ENCODE data around the gene MSX1. TPM values are rescaled to one million over a fixed set of nuclear protein-coding genes. Genes with fewer than 3 reads are reported as not detected.

Gene MSX1
- polyA plus RNA-seq, 2 of the 4 experiments (the other 2 are of a cell fraction): 2.2 to 2.8 TPM

- no peak overlapping the region for H3K4me2 ChIP-seq
- POLR2A ChIA-PET: no interaction called here
- no peak overlapping the region for H3K4me3 ChIP-seq
- H3K9me3 ChIP-seq: no peaks in the 10 kb centered on the region
- no peak for FAIRE-seq
- H3K4me1 ChIP-seq: no peaks in the 10 kb centered on the region
- ATAC-seq: no peak
- no peak for DNase-seq (ENCODE audit: low read depth in 1 of 2, low spot score in 1 of 2)
- no peak overlapping the region for H3K27ac ChIP-seq
- 31% methylated on average over 3 of the region's 3 CpGs for WGBS (ENCODE audit: missing lambda C conversion rate)
- CTCF ChIA-PET: interaction anchor here (0.8 kb wide), 1 partner anchor 32 kb away, joined by 3 read pairs; no protein-coding TSS in a partner anchor
- TF ChIP-seq TP53 (CRISPR knock-in tag; IDR thresholded peaks at IDR 0.05) (no peak), ESRRA (IDR thresholded peaks at IDR 0.05; ENCODE audit: borderline replicate concordance, low read length) (no peak), RARB (CRISPR knock-in tag; IDR thresholded peaks at IDR 0.05) (no peak), SMC3 (IDR thresholded peaks at IDR 0.05) (no peak), FOSB (CRISPR knock-in tag; IDR thresholded peaks at IDR 0.05) (no peak), RNF2 (IDR thresholded peaks at IDR 0.05; ENCODE audit: borderline replicate concordance, low read depth) (no peak), BHLHE40 (IDR thresholded peaks at IDR 0.05; ENCODE audit: low read depth, low read length) (no peak), ZFP36 (IDR thresholded peaks at IDR 0.05; ENCODE audit: borderline replicate concordance, partially characterized antibody) (no peak), PHF8 (IDR thresholded peaks at IDR 0.05; ENCODE audit: borderline replicate concordance, low read depth) (no peak), CBX2 (IDR thresholded peaks at IDR 0.05; ENCODE audit: borderline replicate concordance, low read depth) (no peak), KDM1A (IDR thresholded peaks at IDR 0.05; ENCODE audit: low read depth) (no peak), NFE2L2 (conservative IDR thresholded peaks at IDR 0.05; ENCODE audit: low read length) (no peak), GATA3 (IDR thresholded peaks at IDR 0.05; ENCODE audit: borderline replicate concordance) (no peak)
- TF ChIP-seq, protein P1, sequence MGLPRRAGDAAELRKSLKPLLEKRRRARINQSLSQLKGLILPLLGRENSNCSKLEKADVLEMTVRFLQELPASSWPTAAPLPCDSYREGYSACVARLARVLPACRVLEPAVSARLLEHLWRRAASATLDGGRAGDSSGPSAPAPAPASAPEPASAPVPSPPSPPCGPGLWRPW (IDR thresholded peaks at IDR 0.05): no peak
- TF ChIP-seq, protein P2, sequence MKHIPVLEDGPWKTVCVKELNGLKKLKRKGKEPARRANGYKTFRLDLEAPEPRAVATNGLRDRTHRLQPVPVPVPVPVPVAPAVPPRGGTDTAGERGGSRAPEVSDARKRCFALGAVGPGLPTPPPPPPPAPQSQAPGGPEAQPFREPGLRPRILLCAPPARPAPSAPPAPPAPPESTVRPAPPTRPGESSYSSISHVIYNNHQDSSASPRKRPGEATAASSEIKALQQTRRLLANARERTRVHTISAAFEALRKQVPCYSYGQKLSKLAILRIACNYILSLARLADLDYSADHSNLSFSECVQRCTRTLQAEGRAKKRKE (CRISPR knock-in tag; IDR thresholded peaks at IDR 0.05; ENCODE audit: low read depth): no peak
Measured at GRCh38 chr4:4836044-4836443, 23.4 kb upstream of the MSX1 start.

DNA sequence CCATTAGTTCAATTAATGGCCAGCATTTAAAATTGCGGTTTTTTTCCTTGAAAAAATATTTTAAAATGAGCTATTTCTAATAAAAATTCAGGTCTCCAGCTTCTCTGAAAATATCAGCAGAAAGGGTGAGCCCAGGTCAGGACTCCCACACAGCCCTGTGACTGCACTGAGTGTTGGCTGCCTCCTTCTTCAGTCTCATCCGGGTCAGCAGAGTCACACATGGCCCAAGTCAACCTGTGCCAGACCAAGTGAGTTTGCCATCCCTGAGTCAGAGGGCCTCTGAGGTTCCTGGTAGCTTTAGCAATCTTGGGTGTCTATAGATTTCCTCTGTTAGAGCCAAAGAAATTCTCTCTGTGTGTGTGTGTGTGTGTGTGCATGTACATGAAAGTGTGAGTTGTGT, 22.1 kb upstream of the MSX1 start:
- H3K4me3 ChIP-seq: no peak overlapping the region
- no peaks in the 10 kb centered on the region for H3K9me3 ChIP-seq
- FAIRE-seq: no peak
- ChIA-PET CTCF (no interaction called here), POLR2A (no interaction called here)
- H3K4me1 ChIP-seq: no peaks in the 10 kb centered on the region
- TF ChIP-seq POLR2AphosphoS2 (conservative IDR thresholded peaks at IDR 0.05; ENCODE audit: low read length): no peak
- TF ChIP-seq MAFK (IDR thresholded peaks at IDR 0.05; ENCODE audit: partially characterized antibody): no peak
- TF ChIP-seq CBX2 (IDR thresholded peaks at IDR 0.05; ENCODE audit: borderline replicate concordance, low read depth): no peak
- no peak for TF ChIP-seq MAZ (IDR thresholded peaks at IDR 0.05; ENCODE audit: borderline replicate concordance, low read depth, low read length)
- TF ChIP-seq ZNF302 (CRISPR knock-in tag; IDR thresholded peaks at IDR 0.05): no peak
- no peak for TF ChIP-seq KDM1A (IDR thresholded peaks at IDR 0.05; ENCODE audit: low read depth)
- no peak for TF ChIP-seq CHD4 (IDR thresholded peaks at IDR 0.05; ENCODE audit: borderline replicate concordance)
- TF ChIP-seq ESRRA (IDR thresholded peaks at IDR 0.05; ENCODE audit: borderline replicate concordance, low read length): no peak
- TF ChIP-seq JUN (IDR thresholded peaks at IDR 0.05): no peak
- TF ChIP-seq, protein P2 (CRISPR knock-in tag; IDR thresholded peaks at IDR 0.05; ENCODE audit: low read depth): no peak
- no peak for TF ChIP-seq RFX5 (IDR thresholded peaks at IDR 0.05)
- ATAC-seq: no peak
- H3K27ac ChIP-seq: no peak overlapping the region
- DNase-seq (ENCODE audit: low read depth in 1 of 2, low spot score in 1 of 2): no peak
- H3K4me2 ChIP-seq: no peak overlapping the region
- WGBS (ENCODE audit: missing lambda C conversion rate): 23% methylated on average over 2 of the region's 2 CpGs

Measured in A549 (cell line).